Esophagus squamous epithelium (tissue), 4 donors: Measurements from ENCODE around the gene ANKRD9.

Experiments used
- POLR2A ChIP-seq, 4 donors: fragments of 450-650 bp; IDR thresholded peaks; one replicate each; pipeline ENCODE4 v1.6.1; 2017; ENCODE audit warnings: antibody characterized with exemption in 4 of 4, mild to moderate bottlenecking in 4 of 4, moderate library complexity in 3 of 4
- TF ChIP-seq, protein P1 (sequence below), 6 experiments: fragments of 450-650 bp in 4 of 6; fragments of 200-600 bp in 2 of 6; sonication (generic) in 2 of 6; IDR thresholded peaks; one replicate each; pipeline ENCODE4 v1.5.1; 2016 to 2019; ENCODE audit warnings: antibody characterized with exemption in 6 of 6, mild to moderate bottlenecking in 4 of 6, moderate library complexity in 4 of 6

DNA sequence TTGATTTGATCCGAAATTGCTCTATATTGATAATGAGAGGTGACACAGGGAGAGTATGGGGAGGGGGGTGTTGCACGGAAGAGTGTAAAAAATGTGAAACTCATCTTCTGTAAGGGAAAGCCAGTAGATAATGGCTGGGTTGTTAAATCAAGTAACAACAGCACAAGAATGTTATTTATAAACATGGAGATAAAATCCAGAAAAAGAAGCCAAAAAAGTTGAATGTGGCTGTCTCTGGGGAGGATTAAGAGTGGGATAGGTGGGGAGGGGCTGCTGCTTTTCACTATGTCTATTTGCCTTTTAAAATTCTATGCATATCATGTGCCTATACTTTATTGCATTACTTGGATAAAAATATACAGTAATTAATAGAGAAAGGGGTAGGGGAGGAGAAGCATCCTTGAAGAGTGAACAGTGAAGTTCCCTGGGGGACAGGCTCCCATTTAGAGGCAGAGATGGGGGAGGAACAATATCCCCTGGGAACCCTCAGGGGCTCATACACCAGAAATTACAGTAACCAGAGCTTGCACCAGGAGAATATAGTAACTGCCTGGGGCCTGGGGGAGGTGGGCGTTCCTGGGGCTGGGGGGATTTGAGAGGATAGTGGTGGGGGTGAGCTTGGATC lies 39.2 kb upstream of the ANKRD9 start:
- TF ChIP-seq, protein P1, sequence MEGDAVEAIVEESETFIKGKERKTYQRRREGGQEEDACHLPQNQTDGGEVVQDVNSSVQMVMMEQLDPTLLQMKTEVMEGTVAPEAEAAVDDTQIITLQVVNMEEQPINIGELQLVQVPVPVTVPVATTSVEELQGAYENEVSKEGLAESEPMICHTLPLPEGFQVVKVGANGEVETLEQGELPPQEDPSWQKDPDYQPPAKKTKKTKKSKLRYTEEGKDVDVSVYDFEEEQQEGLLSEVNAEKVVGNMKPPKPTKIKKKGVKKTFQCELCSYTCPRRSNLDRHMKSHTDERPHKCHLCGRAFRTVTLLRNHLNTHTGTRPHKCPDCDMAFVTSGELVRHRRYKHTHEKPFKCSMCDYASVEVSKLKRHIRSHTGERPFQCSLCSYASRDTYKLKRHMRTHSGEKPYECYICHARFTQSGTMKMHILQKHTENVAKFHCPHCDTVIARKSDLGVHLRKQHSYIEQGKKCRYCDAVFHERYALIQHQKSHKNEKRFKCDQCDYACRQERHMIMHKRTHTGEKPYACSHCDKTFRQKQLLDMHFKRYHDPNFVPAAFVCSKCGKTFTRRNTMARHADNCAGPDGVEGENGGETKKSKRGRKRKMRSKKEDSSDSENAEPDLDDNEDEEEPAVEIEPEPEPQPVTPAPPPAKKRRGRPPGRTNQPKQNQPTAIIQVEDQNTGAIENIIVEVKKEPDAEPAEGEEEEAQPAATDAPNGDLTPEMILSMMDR (IDR thresholded peaks at IDR 0.05): no peak
- no peak for TF ChIP-seq POLR2A (IDR thresholded peaks at IDR 0.05)
